Measurements from ENCODE around the gene UBN1.

The UBN1 gene

DNA sequence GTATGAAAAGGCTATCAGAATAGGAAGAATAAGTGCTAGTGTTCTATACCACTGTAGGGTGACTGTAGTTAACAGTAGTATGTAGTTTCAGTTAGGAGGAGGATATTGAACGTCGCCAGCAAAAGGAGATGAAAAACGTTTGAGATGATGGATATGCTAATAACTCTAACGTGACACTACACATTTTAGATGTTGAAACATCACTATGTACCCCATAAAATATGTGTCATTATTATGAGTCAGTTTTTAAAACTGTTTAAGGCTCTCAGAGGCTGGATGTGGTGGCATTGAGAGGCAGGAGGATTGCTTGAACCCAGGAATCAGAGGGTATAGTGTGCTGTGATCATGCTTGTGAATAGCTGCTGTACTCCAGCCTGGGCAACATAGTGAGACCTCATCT is 31.8 kb downstream of the UBN1 start:
- no peak for DNase-seq
- no peaks in the 10 kb centered on the region for H3K9me3 ChIP-seq
- peaks cover 77% of the 10 kb centered on the region for H3K36me3 ChIP-seq
- H3K4me1 ChIP-seq, result peaks cover 4% of the 10 kb centered on the region
- no peaks in the 10 kb centered on the region for H3K27me3 ChIP-seq
- TF ChIP-seq, protein P1, sequence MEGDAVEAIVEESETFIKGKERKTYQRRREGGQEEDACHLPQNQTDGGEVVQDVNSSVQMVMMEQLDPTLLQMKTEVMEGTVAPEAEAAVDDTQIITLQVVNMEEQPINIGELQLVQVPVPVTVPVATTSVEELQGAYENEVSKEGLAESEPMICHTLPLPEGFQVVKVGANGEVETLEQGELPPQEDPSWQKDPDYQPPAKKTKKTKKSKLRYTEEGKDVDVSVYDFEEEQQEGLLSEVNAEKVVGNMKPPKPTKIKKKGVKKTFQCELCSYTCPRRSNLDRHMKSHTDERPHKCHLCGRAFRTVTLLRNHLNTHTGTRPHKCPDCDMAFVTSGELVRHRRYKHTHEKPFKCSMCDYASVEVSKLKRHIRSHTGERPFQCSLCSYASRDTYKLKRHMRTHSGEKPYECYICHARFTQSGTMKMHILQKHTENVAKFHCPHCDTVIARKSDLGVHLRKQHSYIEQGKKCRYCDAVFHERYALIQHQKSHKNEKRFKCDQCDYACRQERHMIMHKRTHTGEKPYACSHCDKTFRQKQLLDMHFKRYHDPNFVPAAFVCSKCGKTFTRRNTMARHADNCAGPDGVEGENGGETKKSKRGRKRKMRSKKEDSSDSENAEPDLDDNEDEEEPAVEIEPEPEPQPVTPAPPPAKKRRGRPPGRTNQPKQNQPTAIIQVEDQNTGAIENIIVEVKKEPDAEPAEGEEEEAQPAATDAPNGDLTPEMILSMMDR (IDR thresholded peaks at IDR 0.05; ENCODE audit: low read depth, low read length), result no peak
- no peak overlapping the region for H3K4me3 ChIP-seq (ENCODE audit: low read depth, low read length)

DNA sequence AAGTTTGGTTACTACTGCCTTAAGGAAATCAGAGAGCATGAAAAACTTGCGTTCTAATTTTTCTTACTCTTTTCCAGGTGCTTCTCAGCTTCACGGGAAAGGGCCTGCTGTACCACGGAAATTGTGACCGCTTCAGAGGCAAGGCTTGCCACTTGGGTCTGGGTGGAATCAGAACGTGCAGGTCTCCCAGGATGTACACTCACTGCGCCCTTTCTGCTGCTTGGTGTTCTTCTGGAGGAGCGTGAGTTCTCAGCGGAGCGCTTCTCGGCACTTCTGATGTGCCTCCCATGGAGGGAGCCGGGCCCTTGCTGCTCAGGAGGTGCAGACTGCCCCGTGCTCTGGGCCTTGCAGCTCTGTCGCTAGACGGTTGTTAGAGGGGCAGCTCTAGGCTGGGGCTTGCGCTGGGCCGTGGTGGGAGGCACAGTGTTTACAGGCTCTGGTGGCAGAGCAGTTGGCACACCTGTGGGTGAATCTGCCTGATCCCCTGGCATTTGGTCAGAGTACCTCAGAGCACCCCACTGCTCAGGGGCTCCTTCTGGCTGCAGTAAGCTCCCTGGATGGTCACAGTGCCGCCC is 32.8 kb downstream of the UBN1 start:
- Histone ChIP-seq H3K27me3 (no peaks in the 10 kb centered on the region), H3K4me1 (peaks cover 4% of the 10 kb centered on the region), H3K4me3 (ENCODE audit: low read depth, low read length) (no peak overlapping the region), H3K9me3 (no peaks in the 10 kb centered on the region), H3K36me3 (peaks cover 75% of the 10 kb centered on the region)
- no peak for DNase-seq
- TF ChIP-seq, protein P1 (IDR thresholded peaks at IDR 0.05; ENCODE audit: low read depth, low read length), result no peak

DNA sequence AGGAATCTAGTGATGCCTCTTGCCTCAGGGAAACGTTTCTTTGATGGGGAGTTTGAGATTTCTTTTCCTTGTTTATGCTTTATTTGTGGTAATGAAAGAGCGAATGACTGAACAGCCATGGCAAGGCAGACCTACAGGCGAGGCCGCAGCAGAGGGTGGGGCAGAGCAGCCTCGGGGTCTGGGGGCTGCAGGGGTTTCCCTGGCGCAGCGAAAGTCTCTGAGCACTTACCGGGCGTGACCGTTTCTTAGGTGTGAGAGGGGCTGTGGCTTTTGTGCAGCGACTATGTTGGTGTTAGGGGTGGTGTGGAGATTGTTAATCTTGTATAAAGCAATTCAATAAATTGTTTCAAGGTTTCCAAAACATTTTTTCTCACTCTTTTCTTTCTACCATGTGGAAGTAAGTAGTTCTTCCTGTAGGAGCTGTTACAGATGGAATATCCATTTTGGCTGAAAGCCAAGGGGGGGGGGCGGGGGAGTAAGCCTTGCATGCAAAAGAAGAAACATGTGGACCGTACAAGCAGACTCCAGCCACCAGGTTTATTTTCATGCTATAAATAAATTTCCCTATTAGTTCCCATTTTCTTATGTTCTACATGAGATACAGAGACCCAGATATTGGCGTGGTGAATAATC is 34.8 kb downstream of the UBN1 start:
- no peaks in the 10 kb centered on the region for H3K27me3 ChIP-seq
- H3K9me3 ChIP-seq, result no peaks in the 10 kb centered on the region
- DNase-seq, result peak; percentile 58
- H3K36me3 ChIP-seq, result peaks cover 69% of the 10 kb centered on the region
- TF ChIP-seq, protein P1 (IDR thresholded peaks at IDR 0.05; ENCODE audit: low read depth, low read length), result no peak
- H3K4me3 ChIP-seq (ENCODE audit: low read depth, low read length), result no peak overlapping the region
- peaks cover 7% of the 10 kb centered on the region for H3K4me1 ChIP-seq

DNA sequence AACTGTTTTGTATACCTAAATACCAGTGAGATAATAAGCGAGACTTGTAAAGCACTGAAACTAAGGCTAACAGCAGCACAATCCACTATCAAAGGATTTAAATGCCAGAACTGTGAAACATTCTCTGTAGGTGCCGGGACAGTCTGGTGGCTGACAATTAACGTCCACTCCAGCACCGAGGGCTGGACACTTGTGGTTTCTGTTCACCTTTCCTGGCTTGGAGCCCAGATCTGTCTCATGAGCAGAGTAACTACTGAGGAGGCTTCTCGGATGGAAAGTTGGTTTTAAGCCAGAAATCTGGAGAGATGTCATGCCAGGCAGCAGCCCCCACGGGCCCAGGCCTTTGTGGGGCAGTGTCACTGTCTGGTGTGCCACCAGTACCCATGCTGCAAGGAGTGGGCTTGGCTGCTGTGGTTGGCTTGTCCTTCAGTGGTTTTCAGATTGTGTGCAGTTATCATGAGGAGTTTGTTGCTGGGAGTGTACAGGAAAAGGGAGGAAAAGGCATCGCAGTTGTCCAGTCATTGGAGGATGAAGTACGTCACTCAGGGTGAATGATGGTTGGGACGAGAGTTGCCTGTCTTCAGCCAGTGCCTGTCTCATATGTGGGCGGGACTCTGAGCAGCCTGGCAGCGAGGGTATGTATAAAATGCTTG is 35.5 kb downstream of the UBN1 start:
- H3K36me3 ChIP-seq, result peaks cover 66% of the 10 kb centered on the region
- TF ChIP-seq, protein P1 (IDR thresholded peaks at IDR 0.05; ENCODE audit: low read depth, low read length), result no peak
- DNase-seq, result peak; percentile 56
- H3K9me3 ChIP-seq, result no peaks in the 10 kb centered on the region
- no peak overlapping the region for H3K4me3 ChIP-seq (ENCODE audit: low read depth, low read length)
- H3K27me3 ChIP-seq, result no peaks in the 10 kb centered on the region
- H3K4me1 ChIP-seq, result peaks cover 7% of the 10 kb centered on the region

DNA sequence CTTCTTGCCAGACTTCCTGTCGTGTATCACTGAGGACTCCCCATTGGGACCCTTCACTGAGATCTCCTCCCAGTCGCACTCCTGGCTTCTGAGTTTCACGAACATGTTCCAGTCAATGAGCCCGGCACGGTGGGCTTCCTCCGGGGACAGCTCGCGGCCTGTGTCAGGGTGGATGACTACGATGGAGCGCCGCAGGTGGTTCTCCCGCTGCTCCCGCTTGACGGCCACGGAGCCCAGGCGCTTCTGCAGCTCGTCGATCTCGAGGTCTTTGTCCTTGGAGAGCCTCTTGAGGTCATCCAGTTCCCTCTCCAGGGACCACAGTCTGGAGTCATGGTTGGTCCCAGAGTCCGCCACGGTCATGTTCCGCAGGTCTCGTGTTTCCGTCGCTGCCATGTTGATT is 36.2 kb downstream of the UBN1 start:
- H3K4me1 ChIP-seq, result peaks cover 7% of the 10 kb centered on the region
- no peak overlapping the region for H3K4me3 ChIP-seq (ENCODE audit: low read depth, low read length)
- H3K9me3 ChIP-seq, result no peaks in the 10 kb centered on the region
- no peaks in the 10 kb centered on the region for H3K27me3 ChIP-seq
- TF ChIP-seq, protein P1 (IDR thresholded peaks at IDR 0.05; ENCODE audit: low read depth, low read length), result no peak
- no peak for DNase-seq
- peaks cover 59% of the 10 kb centered on the region for H3K36me3 ChIP-seq

DNA sequence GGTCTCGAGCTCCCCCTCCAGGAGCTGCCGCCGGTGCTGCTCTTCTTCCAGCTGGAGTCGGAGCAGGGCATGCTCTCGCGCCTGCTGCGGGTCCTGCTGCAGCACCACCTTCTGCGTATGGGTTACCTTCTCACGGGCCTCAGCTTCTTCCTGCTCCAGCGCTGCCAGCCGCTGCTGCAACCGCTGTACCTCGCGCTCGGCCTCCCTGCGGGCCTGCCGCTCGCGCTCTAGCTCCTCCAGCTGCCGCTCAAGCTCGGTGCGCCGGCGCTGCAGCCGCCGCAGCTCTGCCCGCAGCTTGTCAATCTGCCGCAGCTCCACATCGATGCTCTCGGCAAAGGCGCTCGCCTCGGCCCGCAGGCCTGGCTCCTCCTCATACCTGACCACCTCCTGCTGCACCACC is 36.9 kb downstream of the UBN1 start:
- Histone ChIP-seq H3K4me1 (peaks cover 7% of the 10 kb centered on the region), H3K9me3 (no peaks in the 10 kb centered on the region), H3K4me3 (ENCODE audit: low read depth, low read length) (no peak overlapping the region), H3K36me3 (peaks cover 52% of the 10 kb centered on the region), H3K27me3 (no peaks in the 10 kb centered on the region)
- TF ChIP-seq, protein P1 (IDR thresholded peaks at IDR 0.05; ENCODE audit: low read depth, low read length), result no peak
- no peak for DNase-seq
